NCI-H146 (cell line): ENCODE data around the gene CHMP2A.
"Not testable (repeated sequence)": the region's sequence is repeated elsewhere in the genome, so short reads cannot be mapped to it uniquely, and the experiment has no call there.

ENCODE experiments used
- DNase-seq: peaks from one replicate; lab custom pipeline; 2025; lab: John Stamatoyannopoulos, UW

Gene CHMP2A

GRCh38 chr19:58554494-58555368 lies at the start of gene CHMP2A:
TSS of gene CHMP2A (minus strand) at chr19:58555105. CDS start at chr19:58554212, 893 bp downstream.
- DNase-seq, result no peak

- DNase-seq, result no peak
Observed at GRCh38 chr19:58586133-58586765, 31.3 kb upstream of the CHMP2A start.

DNA sequence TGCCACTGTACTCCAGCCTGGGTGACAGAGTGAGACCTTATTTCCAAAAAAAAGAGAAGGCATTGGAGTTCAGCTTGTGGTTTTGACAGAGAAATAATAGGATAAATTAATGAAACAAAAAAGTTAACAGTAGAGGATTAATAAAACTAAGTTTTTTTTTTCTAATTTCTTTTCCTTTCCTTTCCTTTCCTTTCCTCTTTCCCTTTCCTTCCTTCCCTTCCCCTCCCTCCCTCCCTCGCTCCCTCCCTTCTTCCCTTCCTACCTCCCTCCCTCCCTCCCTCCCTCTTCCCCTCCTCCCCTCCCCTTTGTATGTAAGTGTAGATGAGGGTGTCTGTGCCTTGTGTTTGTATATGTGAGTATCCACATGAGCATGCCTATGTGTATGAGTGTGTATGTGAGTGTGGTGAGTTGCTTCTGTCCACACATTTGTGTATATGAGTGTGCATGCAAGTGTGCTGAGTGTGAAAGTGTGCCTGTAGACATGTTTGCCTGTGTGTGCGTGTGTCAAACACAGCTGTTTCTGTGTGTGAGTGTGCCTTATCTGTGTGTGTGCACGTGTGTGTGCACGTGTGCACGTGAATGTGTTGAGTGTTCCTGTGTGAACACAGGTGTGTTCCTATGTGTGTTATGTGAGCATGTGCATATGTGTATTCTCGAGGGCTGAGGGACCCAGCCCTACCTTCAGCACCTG lies 30.7 kb upstream of the CHMP2A start:
- DNase-seq, result no peak

DNA sequence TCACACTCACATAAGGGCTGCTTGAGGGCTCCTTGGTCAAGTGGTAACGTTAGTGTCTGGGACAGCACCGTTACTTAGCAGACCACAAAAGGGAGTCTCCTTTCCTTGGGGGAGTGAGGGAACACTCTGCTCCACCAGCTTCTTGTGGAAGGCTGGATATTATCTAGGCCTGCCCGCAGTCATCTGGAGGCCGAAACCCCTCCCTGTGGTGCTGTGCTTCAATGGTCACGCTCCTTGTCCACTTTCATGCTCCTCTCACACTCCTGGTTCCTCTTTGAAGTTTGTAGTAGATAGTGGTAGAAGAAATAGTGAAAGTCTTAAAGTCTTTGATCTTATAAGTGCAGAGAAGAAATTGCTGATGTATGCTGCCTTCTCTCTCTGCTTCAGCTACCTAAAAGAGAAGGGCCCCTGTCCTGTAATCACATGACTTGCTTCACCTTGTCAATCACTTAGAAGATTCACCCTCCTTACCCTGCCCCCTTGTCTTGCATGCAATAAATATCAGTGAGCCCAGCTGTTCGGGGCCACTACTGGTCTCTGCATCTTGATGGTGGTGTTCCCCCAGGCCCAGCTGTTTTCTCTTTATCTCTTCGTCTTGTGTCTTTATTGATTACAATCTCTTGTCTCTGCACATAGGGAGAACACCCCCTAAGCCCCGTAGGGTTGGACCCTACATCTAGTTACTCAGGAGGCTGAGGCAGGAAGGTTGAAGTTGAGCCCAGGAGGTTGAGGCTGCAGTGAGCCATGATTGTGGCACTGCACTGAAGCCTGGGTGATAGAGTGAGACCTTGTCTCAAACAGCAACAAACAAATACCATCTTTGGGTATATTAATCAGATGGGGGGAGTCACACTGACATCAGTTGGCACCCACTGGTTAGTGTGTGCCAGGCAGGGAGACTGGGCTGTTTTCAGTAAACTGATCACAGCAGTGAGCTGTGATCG lies 29.9 kb upstream of the CHMP2A start:
- no peak for DNase-seq

DNA sequence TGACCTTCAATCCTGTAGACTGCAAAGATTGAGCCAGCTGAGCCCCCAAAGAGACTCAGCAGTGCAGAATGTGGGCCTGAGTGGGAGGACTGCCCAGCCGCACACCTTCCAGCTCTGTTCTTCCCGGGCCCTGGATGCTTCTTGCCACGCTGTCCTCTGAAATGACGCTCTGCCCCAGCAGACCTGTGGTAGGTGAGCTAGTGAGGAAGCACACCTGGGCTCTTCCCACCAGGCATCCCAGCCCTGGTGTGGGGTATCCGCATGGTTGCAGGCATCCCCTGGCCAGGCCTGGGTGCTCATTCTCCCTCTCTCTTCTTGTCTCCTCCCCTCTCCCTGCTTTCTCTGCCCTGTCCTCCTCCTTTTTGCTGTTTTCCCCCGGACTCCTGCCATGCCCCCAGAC lies 28.1 kb upstream of the CHMP2A start:
- DNase-seq, result no peak

- DNase-seq, result no peak
Observed at GRCh38 chr19:58581227-58582141, 26.6 kb upstream of the CHMP2A start.

GRCh38 chr19:58579473-58580142 lies 24.7 kb upstream of the CHMP2A start:
- DNase-seq, result no peak

DNA sequence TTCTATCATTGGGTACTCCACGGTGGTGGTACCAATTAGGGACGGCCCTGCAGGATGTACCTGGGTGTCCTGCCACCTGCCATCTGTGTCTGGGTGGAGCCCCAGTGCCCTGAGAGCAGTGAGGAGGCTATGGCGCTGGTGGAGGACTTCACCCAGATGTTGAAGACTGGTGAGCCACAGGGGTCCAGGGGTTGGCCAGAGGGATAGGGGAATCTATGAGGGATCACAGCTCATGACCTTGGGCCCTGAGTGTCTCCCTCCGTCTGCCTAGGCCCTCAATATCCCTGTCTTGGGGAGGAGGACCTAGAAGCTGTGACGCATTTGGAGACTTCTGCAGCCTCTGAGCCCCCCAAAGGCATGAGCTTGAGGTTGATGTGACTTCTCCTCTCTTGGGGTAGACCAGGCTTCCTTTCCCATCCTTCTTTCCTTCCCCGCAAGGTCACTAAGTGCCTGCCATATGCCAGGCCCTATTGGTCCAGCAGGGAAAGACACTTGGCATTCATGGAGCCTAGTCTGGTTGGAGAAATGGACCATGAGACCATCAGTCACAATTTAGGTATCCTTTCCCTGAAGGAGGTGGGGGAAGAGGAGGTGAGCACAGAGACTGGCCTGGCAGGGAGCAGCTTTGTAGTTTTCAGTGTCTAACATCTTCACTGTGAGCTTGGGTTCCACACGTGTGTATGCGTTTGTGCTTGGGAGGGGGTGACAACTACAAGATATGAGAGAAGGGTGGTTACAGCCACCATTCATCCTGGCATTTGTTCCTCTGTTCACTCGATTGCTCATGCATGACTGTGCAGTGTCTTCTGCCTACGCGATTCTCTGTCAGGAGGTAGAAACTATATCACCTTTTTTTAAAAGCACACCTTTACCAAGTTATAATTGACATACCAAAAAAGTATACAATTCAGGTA lies 23.4 kb upstream of the CHMP2A start:
- no peak for DNase-seq

- not testable (repeated sequence) for DNase-seq
Observed at GRCh38 chr19:58577581-58577980, 22.7 kb upstream of the CHMP2A start.

GRCh38 chr19:58575183-58576041 lies 20.5 kb upstream of the CHMP2A start:
- no peak for DNase-seq

DNA sequence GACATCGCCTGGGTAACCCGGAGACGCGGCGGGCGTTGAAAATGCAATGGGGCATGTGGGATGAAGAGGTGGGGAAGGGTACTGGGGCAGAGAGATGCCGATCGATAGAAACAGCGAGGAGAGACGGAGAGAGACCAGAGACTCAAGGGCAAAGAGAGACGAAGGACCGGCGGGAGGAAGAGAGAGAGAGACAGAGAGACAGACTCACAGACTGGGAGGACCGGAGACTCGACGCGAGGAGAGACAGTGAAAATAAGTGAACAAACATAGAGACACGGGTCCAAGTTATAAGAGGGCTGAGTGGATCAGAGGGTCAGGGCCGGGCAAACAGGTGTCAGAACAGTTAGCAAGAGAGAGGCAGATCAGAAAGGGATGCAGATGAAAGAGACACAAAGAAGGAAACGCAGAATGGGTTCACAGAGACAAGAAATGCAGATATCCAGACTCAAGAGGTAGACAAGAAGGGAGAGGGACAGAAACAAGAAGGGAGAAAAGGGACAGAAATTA lies 18.8 kb upstream of the CHMP2A start:
- no peak for DNase-seq

DNA sequence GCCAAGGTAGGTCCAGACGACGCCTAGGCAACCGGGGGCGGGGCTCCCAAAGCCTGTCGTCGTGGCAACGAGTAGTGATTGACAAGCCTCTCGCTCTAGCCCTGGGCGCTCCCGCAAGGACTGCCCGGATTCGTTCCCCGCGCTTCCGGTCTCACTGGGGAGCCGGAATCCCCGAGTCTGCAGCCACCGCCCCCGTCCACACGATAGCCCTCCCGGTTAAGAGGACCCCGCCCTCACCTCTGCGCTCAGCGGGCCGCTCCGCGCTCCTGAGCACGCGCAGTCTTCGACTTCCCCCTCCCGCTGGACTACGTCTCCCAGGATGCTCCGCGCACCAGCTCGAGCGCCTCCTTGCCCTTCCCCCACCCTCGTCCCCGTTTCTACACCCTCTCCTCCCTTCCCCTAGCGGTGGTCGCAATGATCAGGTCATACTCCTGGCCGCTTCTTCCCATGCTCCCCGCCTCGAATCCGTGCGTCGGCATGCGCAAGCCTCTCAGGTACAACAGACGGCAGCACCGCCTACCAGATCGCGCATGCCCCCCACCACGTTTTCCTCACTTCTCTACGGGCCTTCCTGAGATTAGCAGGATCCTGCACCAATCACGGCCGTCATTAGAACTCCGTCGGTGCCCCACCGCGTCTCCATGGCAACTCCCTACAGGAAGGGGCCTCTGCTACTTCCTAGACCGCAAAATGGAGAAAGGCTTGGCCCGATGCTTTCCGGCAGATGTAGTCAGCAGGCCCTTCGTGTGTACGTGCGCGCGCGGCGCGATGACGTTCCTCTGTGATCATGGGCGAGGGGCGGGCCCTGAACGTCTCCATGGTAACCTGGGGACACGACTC lies 18.1 kb upstream of the CHMP2A start, which contains the start of gene MZF1:
MZF1 (minus strand) TSS at position 518 of the 840 bp plus-strand sequence. CDS start 1,946 bp downstream, outside the sequence.
- DNase-seq, result no peak

DNA sequence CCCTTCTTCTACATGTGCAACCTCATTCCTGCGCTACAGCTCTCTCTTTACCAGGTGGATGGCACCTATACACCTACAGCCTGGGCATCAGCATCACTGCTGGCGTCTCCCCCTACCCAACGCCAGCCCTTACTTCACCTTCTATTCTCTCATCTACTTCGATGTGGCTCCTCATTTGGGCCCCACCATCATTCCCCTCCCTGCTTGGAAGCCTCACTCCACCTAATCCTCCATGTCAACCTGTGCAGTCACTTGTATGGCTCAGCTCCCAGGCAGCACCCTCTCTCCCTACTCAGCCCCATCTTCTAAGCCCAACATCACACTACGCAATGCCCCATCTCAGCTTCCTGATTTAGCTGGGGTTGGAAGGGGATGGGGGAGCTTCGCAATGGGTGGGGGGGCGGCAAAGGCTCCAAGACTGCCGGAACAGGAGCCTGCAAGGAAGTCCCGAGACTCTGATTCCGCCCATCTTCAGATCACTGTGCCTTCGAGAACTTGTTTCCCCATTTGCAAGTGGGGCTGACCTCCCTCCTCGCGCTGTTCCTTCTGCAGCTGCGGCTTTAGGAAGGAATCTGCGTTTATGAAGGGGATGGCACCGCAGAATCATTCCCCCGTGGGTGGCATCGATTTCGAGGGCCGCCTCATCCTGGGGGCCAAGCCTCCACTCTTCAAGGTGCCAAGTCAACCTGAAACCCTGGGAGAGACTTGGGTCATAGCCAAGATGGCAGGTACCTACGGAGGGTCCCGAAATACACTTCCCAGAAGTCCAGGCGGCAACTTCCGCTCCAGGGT lies 17.3 kb upstream of the CHMP2A start:
- DNase-seq, result no peak

GRCh38 chr19:58571575-58571947 lies 16.7 kb upstream of the CHMP2A start:
- no peak for DNase-seq

DNA sequence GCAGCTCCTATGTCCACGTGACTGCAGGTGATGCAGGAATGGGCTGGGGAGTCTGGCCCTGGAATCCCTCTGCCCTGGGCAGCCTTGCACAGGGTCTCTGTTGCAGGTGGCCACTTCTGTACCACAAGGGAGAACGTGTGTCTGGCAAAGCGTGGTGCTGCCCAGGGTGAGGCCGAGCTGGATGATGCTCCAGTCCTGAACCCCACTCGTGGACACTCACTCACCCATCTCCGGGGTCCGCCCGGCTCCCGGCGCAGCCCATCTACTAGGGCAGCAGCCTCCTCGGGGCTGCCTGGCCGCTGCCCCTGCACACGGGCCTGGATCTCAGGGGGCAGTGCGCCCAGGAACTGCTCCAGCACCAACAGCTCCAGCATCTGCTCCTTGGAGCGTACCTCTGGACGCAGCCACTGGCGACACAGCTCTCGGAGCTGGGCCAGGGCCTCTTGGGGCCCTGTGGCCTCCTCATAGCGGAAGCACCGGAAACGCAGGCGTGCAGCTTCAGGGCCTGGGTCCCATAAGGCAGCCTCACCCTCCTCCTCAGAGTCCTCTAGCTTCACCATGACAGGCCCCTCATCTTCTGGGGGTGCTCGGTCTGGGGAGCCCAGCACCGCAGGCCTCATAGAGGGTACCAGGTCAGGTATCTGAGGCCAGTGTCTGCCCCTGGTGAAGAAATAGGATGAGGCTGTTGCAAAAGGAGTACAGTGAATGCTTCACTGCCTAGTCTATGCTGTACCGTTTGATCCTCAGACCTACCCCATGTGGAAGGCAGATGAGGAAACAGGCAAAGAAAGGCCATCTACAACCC lies 16.1 kb upstream of the CHMP2A start:
- no peak for DNase-seq
